ENCODE measurements around the gene MAP3K5.

MAP3K5 gene

GRCh38 chr6:136533487-136533886 is 258.8 kb downstream of the MAP3K5 start:
- no peak for DNase-seq (ENCODE audit: insufficient read length, low spot score)
- no peak for FAIRE-seq
- TF ChIP-seq CTCF (IDR thresholded peaks at IDR 0.05; ENCODE audit: insufficient read depth, missing control alignments) = no peak

- TF ChIP-seq CTCF (IDR thresholded peaks at IDR 0.05; ENCODE audit: insufficient read depth, missing control alignments) = no peak
- FAIRE-seq = no peak
- DNase-seq (ENCODE audit: insufficient read length, low spot score) = no peak
Observed at GRCh38 chr6:136532030-136532429, 260.2 kb downstream of the MAP3K5 start.

- FAIRE-seq = no peak
- no peak for TF ChIP-seq CTCF (IDR thresholded peaks at IDR 0.05; ENCODE audit: insufficient read depth, missing control alignments)
- no peak for DNase-seq (ENCODE audit: insufficient read length, low spot score)
Observed at GRCh38 chr6:136529710-136530109, 262.6 kb downstream of the MAP3K5 start.

- FAIRE-seq = no peak
- no peak for DNase-seq (ENCODE audit: insufficient read length, low spot score)
- no peak for TF ChIP-seq CTCF (IDR thresholded peaks at IDR 0.05; ENCODE audit: insufficient read depth, missing control alignments)
Observed at GRCh38 chr6:136528477-136528876, 263.8 kb downstream of the MAP3K5 start.

- DNase-seq (ENCODE audit: insufficient read length, low spot score) = no peak
- TF ChIP-seq CTCF (IDR thresholded peaks at IDR 0.05; ENCODE audit: insufficient read depth, missing control alignments) = no peak
- FAIRE-seq = no peak
Observed at GRCh38 chr6:136527831-136528230, 264.4 kb downstream of the MAP3K5 start.

GRCh38 chr6:136526937-136527336 is 265.3 kb downstream of the MAP3K5 start:
- DNase-seq (ENCODE audit: insufficient read length, low spot score) = no peak
- FAIRE-seq = no peak
- TF ChIP-seq CTCF (IDR thresholded peaks at IDR 0.05; ENCODE audit: insufficient read depth, missing control alignments) = no peak

- DNase-seq (ENCODE audit: insufficient read length, low spot score) = no peak
- no peak for FAIRE-seq
- TF ChIP-seq CTCF (IDR thresholded peaks at IDR 0.05; ENCODE audit: insufficient read depth, missing control alignments) = no peak
Observed at GRCh38 chr6:136526196-136526930, 265.9 kb downstream of the MAP3K5 start.

Measured in D721Med (cell line).